ENCODE data around the gene SNHG17.
"Not testable (repeated sequence)": the region's sequence is repeated elsewhere in the genome, so short reads cannot be mapped to it uniquely, and the experiment has no call there.

The SNHG17 gene

DNA sequence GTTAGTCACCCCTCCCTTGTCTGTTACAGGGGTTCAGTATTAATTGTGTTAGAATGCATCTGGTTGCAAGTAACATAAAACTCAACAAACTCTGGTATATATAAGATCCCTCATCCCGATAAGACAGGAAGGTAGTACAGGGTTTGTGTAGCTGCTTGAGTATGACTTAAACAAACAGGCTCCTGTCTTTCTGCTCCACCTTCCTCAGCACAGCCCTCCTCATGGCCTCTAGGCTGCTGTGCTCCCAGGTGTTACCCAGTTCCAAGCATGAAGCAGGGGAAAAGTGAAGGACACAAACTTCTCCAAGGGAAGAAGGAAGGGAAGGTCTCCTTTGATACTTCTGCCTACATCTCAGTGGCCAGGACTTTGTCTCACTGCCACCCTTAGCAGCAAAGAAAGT, 36.1 kb upstream of the SNHG17 start:
- H3K27ac ChIP-seq = no peak overlapping the region
- TF ChIP-seq ZFX (IDR thresholded peaks at IDR 0.05) = no peak
- TF ChIP-seq, protein P1, sequence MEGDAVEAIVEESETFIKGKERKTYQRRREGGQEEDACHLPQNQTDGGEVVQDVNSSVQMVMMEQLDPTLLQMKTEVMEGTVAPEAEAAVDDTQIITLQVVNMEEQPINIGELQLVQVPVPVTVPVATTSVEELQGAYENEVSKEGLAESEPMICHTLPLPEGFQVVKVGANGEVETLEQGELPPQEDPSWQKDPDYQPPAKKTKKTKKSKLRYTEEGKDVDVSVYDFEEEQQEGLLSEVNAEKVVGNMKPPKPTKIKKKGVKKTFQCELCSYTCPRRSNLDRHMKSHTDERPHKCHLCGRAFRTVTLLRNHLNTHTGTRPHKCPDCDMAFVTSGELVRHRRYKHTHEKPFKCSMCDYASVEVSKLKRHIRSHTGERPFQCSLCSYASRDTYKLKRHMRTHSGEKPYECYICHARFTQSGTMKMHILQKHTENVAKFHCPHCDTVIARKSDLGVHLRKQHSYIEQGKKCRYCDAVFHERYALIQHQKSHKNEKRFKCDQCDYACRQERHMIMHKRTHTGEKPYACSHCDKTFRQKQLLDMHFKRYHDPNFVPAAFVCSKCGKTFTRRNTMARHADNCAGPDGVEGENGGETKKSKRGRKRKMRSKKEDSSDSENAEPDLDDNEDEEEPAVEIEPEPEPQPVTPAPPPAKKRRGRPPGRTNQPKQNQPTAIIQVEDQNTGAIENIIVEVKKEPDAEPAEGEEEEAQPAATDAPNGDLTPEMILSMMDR (conservative IDR thresholded peaks at IDR 0.05) = no peak

DNA sequence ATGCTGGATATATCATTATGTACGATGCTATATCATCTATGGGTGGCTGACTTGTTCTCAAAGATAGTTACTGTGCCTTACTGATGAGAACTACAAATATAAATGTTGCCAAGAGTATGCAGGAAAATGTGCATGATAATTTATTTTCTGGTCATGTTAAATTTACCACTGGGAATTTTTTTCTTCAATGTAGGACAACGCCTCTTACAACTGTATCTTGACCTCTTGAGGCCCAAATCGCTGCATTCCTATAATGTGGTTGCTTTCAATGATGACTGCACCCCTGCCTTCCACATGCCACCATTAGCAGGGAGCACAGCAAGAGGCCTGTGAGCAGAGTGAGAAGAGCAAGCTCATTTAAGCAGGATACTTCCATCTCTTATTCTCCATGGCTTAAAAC, 31.9 kb upstream of the SNHG17 start:
- TF ChIP-seq, protein P1 (conservative IDR thresholded peaks at IDR 0.05) = no peak
- TF ChIP-seq ZFX (IDR thresholded peaks at IDR 0.05) = no peak

DNA sequence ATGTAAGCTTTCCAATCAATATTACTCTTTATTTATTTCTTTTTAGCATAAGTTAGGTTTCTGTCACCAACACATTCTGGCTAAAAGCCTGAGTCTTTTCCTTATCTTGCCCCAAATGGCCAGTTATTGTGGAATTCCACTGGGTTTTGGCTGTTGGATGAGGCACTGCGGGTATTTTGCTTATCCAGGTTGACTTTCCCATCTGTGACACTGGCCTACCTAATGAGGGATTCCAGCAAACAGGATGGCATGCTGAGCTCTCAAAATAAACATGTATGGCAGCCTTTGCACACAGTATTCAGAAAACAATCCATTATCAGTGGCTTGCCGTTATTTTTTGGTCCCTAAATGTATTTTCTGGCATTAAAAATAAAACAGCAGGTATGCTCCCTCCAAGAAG, 31.0 kb upstream of the SNHG17 start:
- no peak overlapping the region for H3K27ac ChIP-seq
- TF ChIP-seq, protein P1 (conservative IDR thresholded peaks at IDR 0.05) = no peak
- TF ChIP-seq ZFX (IDR thresholded peaks at IDR 0.05) = no peak

More for the DNA sequence above, 31.9 kb upstream of the SNHG17 start:
- H3K27ac ChIP-seq = no peak overlapping the region

DNA sequence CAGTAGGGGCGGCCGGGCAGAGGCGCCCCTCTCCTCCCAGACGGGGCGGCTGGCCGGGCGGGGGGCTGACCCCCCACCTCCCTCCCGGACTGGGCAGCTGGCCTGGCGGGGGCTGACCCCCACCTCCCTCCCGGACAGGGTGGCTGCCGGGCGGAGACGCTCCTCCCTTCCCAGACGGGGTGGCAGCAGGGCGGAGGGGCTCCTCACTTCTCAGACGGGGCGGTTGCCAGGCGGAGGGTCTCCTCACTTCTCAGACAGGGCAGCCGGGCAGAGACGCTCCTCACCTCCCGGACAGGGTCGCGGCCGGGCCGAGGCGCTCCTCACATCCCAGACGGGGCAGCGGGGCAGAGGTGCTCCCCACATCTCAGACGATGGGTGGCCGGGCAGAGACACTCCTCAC, 26.4 kb upstream of the SNHG17 start:
- H3K27ac ChIP-seq = not testable (repeated sequence)

DNA sequence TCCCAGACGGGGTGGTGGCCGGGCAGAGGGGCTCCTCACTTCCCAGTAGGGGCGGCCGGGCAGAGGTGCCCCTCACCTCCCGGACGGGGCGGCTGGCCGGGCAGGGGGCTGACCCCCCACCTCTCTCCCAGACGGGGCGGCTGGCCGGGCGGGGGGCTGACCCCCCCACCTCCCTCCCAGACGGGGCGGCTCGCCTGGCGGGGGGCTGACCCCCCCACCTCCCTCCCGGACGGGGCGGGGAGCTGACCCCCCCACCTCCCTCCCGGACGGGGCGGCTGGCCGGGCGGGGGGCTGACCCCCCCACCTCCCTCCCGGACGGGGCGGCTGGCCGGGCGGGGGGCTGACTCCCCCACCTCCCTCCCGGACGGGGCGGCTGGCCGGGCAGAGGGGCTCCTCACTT, 26.0 kb upstream of the SNHG17 start:
- not testable (repeated sequence) for H3K27ac ChIP-seq

DNA sequence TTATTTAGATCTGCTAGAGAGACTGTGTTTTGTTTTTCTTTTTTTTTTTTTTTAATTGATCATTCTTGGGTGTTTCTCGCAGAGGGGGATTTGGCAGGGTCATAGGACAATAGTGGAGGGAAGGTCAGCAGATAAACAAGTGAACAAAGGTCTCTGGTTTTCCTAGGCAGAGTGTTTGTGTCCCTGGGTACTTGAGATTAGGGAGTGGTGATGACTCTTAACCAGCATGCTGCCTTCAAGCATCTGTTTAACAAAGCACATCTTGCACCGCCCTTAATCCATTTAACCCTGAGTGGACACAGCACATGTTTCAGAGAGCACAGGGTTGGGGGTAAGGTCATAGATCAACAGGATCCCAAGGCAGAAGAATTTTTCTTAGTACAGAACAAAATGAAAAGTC, 25.5 kb upstream of the SNHG17 start:
- not testable (repeated sequence) for H3K27ac ChIP-seq

DNA sequence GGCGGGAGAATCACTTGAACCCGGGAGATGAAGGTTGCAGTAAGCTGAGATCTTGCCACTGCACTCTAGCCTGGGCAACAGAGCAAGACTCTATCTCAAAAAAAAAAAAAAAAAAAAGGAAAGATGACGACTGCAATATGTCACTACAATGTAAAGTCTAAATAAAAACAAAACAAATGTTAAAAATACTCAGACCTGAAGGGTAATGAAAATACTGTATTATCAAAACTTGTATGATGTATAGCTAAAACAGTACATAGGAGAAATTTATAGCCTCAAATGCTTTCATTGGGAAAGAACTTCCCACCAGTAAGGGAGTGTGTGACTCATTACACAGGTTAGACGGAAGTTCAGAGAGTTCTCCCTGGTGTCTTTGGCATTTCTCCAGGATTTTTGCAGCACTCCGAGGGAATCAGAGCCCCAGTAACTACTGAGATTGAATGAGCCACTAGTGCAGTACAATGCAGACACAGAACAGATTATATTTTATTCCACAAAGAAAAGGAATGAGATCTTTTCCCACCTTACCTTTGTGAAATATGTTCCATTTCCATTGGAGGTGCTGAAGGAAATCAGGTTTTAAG, 25.0 kb upstream of the SNHG17 start:
- TF ChIP-seq, protein P1 (conservative IDR thresholded peaks at IDR 0.05) = no peak
- no peak for TF ChIP-seq ZFX (IDR thresholded peaks at IDR 0.05)
- peak overlapping the region; percentile 17; the same call in 1 of the 2 replicates for H3K27ac ChIP-seq

DNA sequence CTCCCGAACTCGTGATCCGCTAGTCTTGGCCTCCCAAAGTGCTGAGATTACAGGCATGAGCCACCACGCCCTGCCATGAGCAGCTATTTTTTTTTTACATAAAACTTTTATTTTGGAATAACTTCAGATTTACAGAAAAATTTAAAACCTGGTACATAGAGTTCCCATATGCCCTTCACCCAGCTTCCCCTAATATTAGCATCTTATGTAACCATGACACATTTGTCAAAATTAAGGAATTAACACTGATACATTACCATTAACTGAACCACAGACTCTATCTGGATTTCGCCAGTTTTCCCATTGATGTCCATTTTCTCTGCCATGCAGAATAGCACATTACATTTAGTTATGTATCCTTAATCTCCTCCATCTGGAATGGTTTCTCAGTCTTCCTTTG, 23.2 kb upstream of the SNHG17 start:
- TF ChIP-seq, protein P1 (conservative IDR thresholded peaks at IDR 0.05) = no peak
- TF ChIP-seq ZFX (IDR thresholded peaks at IDR 0.05) = no peak
- no peak overlapping the region for H3K27ac ChIP-seq

DNA sequence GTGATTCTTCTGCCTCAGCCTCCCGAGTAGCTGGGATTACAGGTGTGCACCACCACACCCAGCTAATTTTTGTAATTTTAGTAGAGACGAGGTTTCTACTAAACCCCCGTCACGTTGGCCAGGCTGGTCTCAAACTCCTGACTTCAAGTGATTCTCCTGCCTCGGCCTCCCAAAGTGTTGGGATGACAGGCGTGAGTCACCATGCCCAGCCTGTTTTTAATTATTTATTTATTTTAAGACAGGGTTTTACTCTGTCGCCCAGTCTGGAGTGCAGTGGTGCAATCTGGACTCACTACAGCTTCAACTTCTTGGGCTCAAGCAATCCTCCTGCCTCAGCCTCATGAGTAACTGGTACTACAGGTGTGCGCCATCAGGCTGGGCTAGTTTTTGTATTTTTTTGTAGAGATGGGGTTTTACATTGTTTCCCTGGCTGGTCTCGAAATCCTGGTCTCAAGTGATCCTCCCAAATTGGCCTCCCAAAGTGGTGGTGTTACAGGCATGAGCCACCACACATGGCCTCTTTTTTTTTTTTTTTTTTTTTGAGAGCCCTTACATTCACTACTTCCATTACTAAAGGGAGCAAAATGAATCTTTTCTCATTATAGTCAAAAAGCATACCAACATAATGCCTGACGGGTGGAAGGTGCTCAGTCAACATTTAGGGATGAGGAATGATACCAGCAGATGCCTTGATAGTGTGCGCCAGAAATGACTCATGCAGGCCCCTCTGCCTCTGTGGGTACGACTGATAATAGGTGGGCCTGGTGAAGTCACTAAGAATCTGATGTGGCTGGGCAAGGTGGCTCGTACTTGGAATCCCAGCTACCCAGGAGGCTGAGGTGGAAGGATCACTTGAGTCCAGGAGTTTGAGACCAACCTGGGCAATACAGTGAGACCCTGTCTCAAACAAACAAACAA, 19.7 kb upstream of the SNHG17 start:
- TF ChIP-seq ZFX (IDR thresholded peaks at IDR 0.05) = no peak
- TF ChIP-seq, protein P1 (conservative IDR thresholded peaks at IDR 0.05) = no peak
- no peak overlapping the region for H3K27ac ChIP-seq
